Retinal pigment epithelial cell (primary cell): ENCODE data around the gene GTF2H3.

Experiments
- DNase-seq: peaks from one replicate; pipeline ENCODE4 v3.0.0-alpha.2; 2010; ENCODE audit warnings: low read depth
- H3K4me3 ChIP-seq: 2 replicates; pipeline ENCODE4 v1.5.1; 2011; ENCODE audit warnings: mild to moderate bottlenecking, low read length, control low read depth, moderate library complexity
- CTCF ChIP-seq: conservative IDR thresholded peaks from 2 replicates; pipeline ENCODE4 v1.5.1; 2011; ENCODE audit warnings: low read depth, low read length, control low read depth, inconsistent platforms

Gene GTF2H3

GRCh38 chr12:123633379-123634141 is at the start of gene GTF2H3, which contains the start of gene EIF2B1:
Gene GTF2H3 (plus strand): TSS chr12:123633829. CDS start chr12:123633860, 31 bp downstream.
Gene EIF2B1 (minus strand): TSS chr12:123633686. CDS start chr12:123633557, 129 bp downstream.
- DNase-seq: peak; percentile 91
- peak within 1 kb of the TSS; percentile 83 for H3K4me3 ChIP-seq
- no peak for TF ChIP-seq CTCF

GRCh38 chr12:123591702-123592481 is 41.7 kb upstream of the GTF2H3 start:
- DNase-seq: no peak
- TF ChIP-seq CTCF: no peak
- H3K4me3 ChIP-seq: no peak overlapping the region

- no peak overlapping the region for H3K4me3 ChIP-seq
- no peak for DNase-seq
- no peak for TF ChIP-seq CTCF
Measured at GRCh38 chr12:123595729-123596128, 37.9 kb upstream of the GTF2H3 start.

GRCh38 chr12:123597100-123597499 is 36.5 kb upstream of the GTF2H3 start:
- DNase-seq: no peak
- no peak for TF ChIP-seq CTCF
- H3K4me3 ChIP-seq: no peak overlapping the region

GRCh38 chr12:123598522-123598921 is 35.1 kb upstream of the GTF2H3 start:
- no peak overlapping the region for H3K4me3 ChIP-seq
- no peak for TF ChIP-seq CTCF
- DNase-seq: no peak

- no peak overlapping the region for H3K4me3 ChIP-seq
- no peak for DNase-seq
- no peak for TF ChIP-seq CTCF
Measured at GRCh38 chr12:123599310-123599709, 34.3 kb upstream of the GTF2H3 start.

- no peak for TF ChIP-seq CTCF
- H3K4me3 ChIP-seq: no peak overlapping the region
- DNase-seq: no peak
Measured at GRCh38 chr12:123599721-123600120, 33.9 kb upstream of the GTF2H3 start.
